Caco-2 (cell line): ENCODE data around the gene ANKRD42. TPM values are rescaled to one million over a fixed set of nuclear protein-coding genes. Genes with fewer than 3 reads are reported as not detected.
A peak's percentile ranks its signal among the peaks of the same experiment; 100 is the strongest.

Experiments used
- BruUV-seq: library from RNA; stranded (reverse); fragments of 400-500 nt; replicated peaks from 2 replicates; lab custom pipeline; 2021; lab: Mats Ljungman, UMichigan
- CTCF ChIA-PET: fragments of 300-600 bp; sonication (Branson Sonifier 250); formaldehyde crosslinking; loops from one replicate; lab custom pipeline; 2022; ENCODE audit warnings: antibody characterized with exemption; lab: Charles Lee
- POLR2A ChIA-PET: fragments of 300-600 bp; sonication (Branson Sonifier 250); formaldehyde crosslinking; loops from one replicate; lab custom pipeline; 2022; ENCODE audit warnings: antibody characterized with exemption; lab: Charles Lee
- DNase-seq, 2 experiments: peaks; one replicate each; pipeline versions ENCODE4 v3.0.0 to v3.0.0-alpha.2; 2020 to 2022
- H3K27me3 ChIP-seq: replicated peaks from 2 replicates; pipeline ENCODE4 v1.6.0; 2011; ENCODE audit warnings: low read length; ENCODE audit not compliant: control insufficient read depth, insufficient read depth
- H3K36me3 ChIP-seq: 2 replicates; pipeline ENCODE4 v1.5.1; 2011; ENCODE audit warnings: low read length; ENCODE audit not compliant: control insufficient read depth, insufficient read depth
- H3K4me1 ChIP-seq: fragments of 250-450 bp; sonication (Bioruptor Pico); 2 replicates; pipeline ENCODE4 v1.5.1; 2020; ENCODE audit warnings: mild to moderate bottlenecking
- H3K4me3 ChIP-seq: 2 replicates; pipeline ENCODE4 v1.5.1; 2011; ENCODE audit warnings: low read depth, mild to moderate bottlenecking, control low read depth, low read length
- H3K9me3 ChIP-seq: fragments of 250-450 bp; sonication (Bioruptor Pico); 2 replicates; pipeline ENCODE4 v1.5.1; 2020; ENCODE audit warnings: mild to moderate bottlenecking, moderate library complexity
- H3K27ac Mint-ChIP-seq: one replicate; pipeline ENCODE4 v1.8.0; 2022; ENCODE audit warnings: mixed read lengths; ENCODE audit not compliant: unreplicated experiment
- H3K27me3 Mint-ChIP-seq: one replicate; pipeline ENCODE4 v1.8.0; 2022; ENCODE audit warnings: mixed read lengths; ENCODE audit not compliant: insufficient read depth, unreplicated experiment
- H3K36me3 Mint-ChIP-seq: one replicate; pipeline ENCODE4 v1.8.0; 2022; ENCODE audit warnings: mild to moderate bottlenecking, mixed read lengths; ENCODE audit not compliant: insufficient read depth, unreplicated experiment
- H3K4me1 Mint-ChIP-seq: one replicate; pipeline ENCODE4 v1.8.0; 2022; ENCODE audit warnings: low read depth, mixed read lengths; ENCODE audit not compliant: unreplicated experiment
- H3K4me3 Mint-ChIP-seq: one replicate; pipeline ENCODE4 v1.8.0; 2022; ENCODE audit warnings: mild to moderate bottlenecking, moderate library complexity, mixed read lengths; ENCODE audit not compliant: unreplicated experiment
- H3K9me3 Mint-ChIP-seq: one replicate; pipeline ENCODE4 v1.8.0; 2022; ENCODE audit warnings: mixed read lengths; ENCODE audit not compliant: unreplicated experiment
- intact Hi-C: fragments of 100-400 bp; cut with micrococcal nuclease; formaldehyde crosslinking; loops from one replicate; pipeline ENCODE4 v1.10.0; 2022; ENCODE audit not compliant: unreplicated experiment
- total RNA-seq: library from RNA; stranded (reverse); gene quantifications from 2 replicates; pipeline ENCODE4 v1.2.3, GENCODE V29; 2022
- TF ChIP-seq, protein P1 (sequence below), 2 experiments: fragments of 200-600 bp in 1 of 2; IDR thresholded peaks; 1 replicate in 1 of 2; 2 replicates in 1 of 2; pipeline versions ENCODE4 v1.5.1 to v1.8.0; 2011 to 2022; ENCODE audit warnings: antibody characterized with exemption in 1 of 2, control low read depth in 1 of 2, inconsistent platforms in 1 of 2, low read depth in 1 of 2, low read length in 1 of 2, mild to moderate bottlenecking in 1 of 2, moderate library complexity in 1 of 2; ENCODE audit not compliant: insufficient read depth in 1 of 2, severe bottlenecking in 1 of 2, unreplicated experiment in 1 of 2

Gene ANKRD42
- total RNA-seq, 1 experiment from 2014 or later, result 8.3 TPM

- intact Hi-C loops, result loop anchor here (5.0 kb wide), 1 partner anchor 267 kb away; no protein-coding TSS in a partner anchor
- peaks cover 7% of the 10 kb centered on the region; the same call in 1 of the 2 replicates for H3K36me3 ChIP-seq
- Mint-ChIP-seq H3K36me3 (peaks cover 96% of the 10 kb centered on the region), H3K27me3 (no peaks in the 10 kb centered on the region), H3K4me3 (no peak overlapping the region), H3K27ac (no peak overlapping the region), H3K9me3 (no peaks in the 10 kb centered on the region), H3K4me1 (peaks cover 17% of the 10 kb centered on the region)
- DNase-seq, result no peak
- no peaks in the 10 kb centered on the region; the same call in 1 of the 2 replicates for H3K4me1 ChIP-seq
- POLR2A ChIA-PET, result interaction anchor here (0.7 kb wide), 1 partner anchor 17 kb away, joined by 5 read pairs; no protein-coding TSS in a partner anchor
- no TSS peak for BruUV-seq
- H3K4me3 ChIP-seq, result no peak overlapping the region
- TF ChIP-seq, protein P1, sequence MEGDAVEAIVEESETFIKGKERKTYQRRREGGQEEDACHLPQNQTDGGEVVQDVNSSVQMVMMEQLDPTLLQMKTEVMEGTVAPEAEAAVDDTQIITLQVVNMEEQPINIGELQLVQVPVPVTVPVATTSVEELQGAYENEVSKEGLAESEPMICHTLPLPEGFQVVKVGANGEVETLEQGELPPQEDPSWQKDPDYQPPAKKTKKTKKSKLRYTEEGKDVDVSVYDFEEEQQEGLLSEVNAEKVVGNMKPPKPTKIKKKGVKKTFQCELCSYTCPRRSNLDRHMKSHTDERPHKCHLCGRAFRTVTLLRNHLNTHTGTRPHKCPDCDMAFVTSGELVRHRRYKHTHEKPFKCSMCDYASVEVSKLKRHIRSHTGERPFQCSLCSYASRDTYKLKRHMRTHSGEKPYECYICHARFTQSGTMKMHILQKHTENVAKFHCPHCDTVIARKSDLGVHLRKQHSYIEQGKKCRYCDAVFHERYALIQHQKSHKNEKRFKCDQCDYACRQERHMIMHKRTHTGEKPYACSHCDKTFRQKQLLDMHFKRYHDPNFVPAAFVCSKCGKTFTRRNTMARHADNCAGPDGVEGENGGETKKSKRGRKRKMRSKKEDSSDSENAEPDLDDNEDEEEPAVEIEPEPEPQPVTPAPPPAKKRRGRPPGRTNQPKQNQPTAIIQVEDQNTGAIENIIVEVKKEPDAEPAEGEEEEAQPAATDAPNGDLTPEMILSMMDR (IDR thresholded peaks at IDR 0.05; ENCODE audit: insufficient read depth in 1 of 2, low read depth in 1 of 2, low read length in 1 of 2, severe bottlenecking in 1 of 2, unreplicated experiment in 1 of 2), result no peak
- CTCF ChIA-PET, result interaction anchor here (0.7 kb wide), 1 partner anchor 26 kb away, joined by 4 read pairs; no protein-coding TSS in a partner anchor
- no peaks in the 10 kb centered on the region for H3K27me3 ChIP-seq
- no peaks in the 10 kb centered on the region for H3K9me3 ChIP-seq
Measured at GRCh38 chr11:83174008-83174407, 19.5 kb upstream of the ANKRD42 start.

DNA sequence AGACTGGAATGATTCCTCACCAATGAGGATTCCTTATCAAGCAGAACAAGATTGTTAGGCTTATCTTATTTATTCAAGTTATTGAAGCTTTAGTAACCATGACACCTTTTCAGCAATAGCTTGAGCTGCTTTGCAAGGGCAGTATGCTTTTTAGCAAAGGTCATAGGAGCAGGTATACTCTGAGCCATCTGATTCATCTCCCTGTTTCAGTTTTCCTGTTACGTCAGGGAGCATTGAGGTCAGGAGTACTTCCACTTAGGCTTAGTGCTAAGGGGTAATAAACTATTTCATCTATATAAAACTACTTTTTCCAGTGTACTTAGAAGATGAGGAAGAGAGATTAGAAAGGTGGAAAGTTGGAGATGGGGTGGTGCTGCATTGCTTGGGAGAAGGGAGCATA, 17.7 kb upstream of the ANKRD42 start:
- Histone ChIP-seq H3K9me3 (no peaks in the 10 kb centered on the region), H3K4me1 (no peaks in the 10 kb centered on the region), H3K4me3 (no peak overlapping the region), H3K36me3 (peaks cover 6% of the 10 kb centered on the region; the same call in 1 of the 2 replicates), H3K27me3 (no peaks in the 10 kb centered on the region)
- no TSS peak for BruUV-seq
- Mint-ChIP-seq H3K4me3 (no peak overlapping the region), H3K4me1 (peaks cover 7% of the 10 kb centered on the region), H3K27ac (peak overlapping the region; percentile 30), H3K36me3 (peaks cover 96% of the 10 kb centered on the region), H3K9me3 (no peaks in the 10 kb centered on the region), H3K27me3 (no peaks in the 10 kb centered on the region)
- ChIA-PET CTCF (no interaction called here), POLR2A (interaction anchor here (0.5 to 1.2 kb wide), 3 partner anchors 11 to 93 kb away, joined by 3 to 5 read pairs (median 4); partner anchors contain the start of gene PCF11)
- intact Hi-C loops, result no loop called here
- TF ChIP-seq, protein P1 (IDR thresholded peaks at IDR 0.05; ENCODE audit: insufficient read depth in 1 of 2, low read depth in 1 of 2, low read length in 1 of 2, severe bottlenecking in 1 of 2, unreplicated experiment in 1 of 2), result no peak
- peak in 1 of 2 experiments; percentile 32 for DNase-seq

- Histone ChIP-seq H3K4me3 (no peak overlapping the region), H3K9me3 (no peaks in the 10 kb centered on the region), H3K36me3 (peaks cover 4% of the 10 kb centered on the region; the same call in 1 of the 2 replicates), H3K27me3 (no peaks in the 10 kb centered on the region), H3K4me1 (no peaks in the 10 kb centered on the region)
- H3K27me3 Mint-ChIP-seq, result no peaks in the 10 kb centered on the region
- ChIA-PET CTCF (no interaction called here), POLR2A (interaction anchor here (1.0 to 1.6 kb wide), 2 partner anchors 25 to 280 kb away, joined by 4 to 7 read pairs; partner anchors contain the start of genes DDIAS and PCF11)
- peaks cover 7% of the 10 kb centered on the region for H3K4me1 Mint-ChIP-seq
- H3K9me3 Mint-ChIP-seq, result no peaks in the 10 kb centered on the region
- intact Hi-C loops, result no loop called here
- BruUV-seq, result no TSS peak
- no peak overlapping the region for H3K27ac Mint-ChIP-seq
- H3K36me3 Mint-ChIP-seq, result peaks cover 87% of the 10 kb centered on the region
- H3K4me3 Mint-ChIP-seq, result no peak overlapping the region
- DNase-seq, result no peak
- TF ChIP-seq, protein P1 (IDR thresholded peaks at IDR 0.05; ENCODE audit: insufficient read depth in 1 of 2, low read depth in 1 of 2, low read length in 1 of 2, severe bottlenecking in 1 of 2, unreplicated experiment in 1 of 2), result no peak
Measured at GRCh38 chr11:83181815-83182214, 11.7 kb upstream of the ANKRD42 start.
